ENCODE data around the gene TMEM250.

TMEM250 gene

DNA sequence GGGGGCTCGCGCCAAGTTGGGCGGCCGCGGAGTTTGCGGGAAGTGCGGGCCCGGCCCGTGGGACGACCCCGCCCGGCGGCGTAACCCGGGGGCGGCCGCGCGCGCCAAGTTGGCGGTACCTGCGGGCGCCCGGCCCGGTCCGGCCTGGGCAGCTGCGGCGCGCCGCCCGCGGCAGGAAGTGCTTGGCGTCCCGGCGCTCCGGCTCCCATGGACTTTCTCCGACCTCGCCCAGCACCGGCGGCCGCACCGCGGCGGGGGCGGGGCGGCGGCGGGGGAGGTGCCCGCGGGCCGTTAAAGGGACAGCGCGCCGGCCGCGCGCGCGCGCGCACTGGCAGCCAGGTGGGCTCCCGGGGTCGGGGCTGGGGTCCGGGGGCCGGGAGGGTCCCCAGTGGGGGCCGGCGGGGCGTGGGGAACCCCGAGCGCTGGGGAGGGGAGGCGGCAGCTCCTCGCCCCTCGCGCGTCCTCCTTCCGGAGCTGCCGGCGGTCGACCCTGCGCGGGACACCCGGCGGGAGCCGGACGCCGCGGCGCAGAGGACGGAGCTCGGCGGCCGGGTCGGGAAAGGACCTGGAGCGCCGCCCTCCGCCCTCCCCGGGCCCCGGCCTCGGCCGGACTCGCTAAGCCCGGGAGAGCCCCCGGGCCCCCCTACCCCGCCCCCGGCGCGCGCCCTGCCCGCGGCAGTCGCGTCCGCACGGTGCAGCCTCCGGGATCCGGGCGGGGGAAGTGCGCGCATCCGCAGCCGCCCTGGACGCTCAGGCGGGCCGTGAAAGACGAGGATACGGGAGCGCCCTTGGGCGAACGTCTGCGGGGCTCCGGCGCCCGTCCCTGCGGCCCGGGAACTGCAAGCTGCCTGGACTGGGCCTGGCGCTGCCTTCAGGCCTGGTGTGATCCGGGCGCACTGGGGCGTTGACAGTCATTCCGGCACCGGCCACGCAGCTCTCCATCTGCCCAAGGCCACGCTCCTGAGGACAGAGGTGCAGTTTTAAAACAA, 23.3 kb downstream of the TMEM250 start, which contains the start of gene NACC2:
Gene NACC2, minus strand, starts transcription at position 220 of the 989 bp plus-strand sequence. CDS start 44,768 bp downstream, outside the sequence.
- DNase-seq (ENCODE audit: low read depth, low spot score): no peak

DNA sequence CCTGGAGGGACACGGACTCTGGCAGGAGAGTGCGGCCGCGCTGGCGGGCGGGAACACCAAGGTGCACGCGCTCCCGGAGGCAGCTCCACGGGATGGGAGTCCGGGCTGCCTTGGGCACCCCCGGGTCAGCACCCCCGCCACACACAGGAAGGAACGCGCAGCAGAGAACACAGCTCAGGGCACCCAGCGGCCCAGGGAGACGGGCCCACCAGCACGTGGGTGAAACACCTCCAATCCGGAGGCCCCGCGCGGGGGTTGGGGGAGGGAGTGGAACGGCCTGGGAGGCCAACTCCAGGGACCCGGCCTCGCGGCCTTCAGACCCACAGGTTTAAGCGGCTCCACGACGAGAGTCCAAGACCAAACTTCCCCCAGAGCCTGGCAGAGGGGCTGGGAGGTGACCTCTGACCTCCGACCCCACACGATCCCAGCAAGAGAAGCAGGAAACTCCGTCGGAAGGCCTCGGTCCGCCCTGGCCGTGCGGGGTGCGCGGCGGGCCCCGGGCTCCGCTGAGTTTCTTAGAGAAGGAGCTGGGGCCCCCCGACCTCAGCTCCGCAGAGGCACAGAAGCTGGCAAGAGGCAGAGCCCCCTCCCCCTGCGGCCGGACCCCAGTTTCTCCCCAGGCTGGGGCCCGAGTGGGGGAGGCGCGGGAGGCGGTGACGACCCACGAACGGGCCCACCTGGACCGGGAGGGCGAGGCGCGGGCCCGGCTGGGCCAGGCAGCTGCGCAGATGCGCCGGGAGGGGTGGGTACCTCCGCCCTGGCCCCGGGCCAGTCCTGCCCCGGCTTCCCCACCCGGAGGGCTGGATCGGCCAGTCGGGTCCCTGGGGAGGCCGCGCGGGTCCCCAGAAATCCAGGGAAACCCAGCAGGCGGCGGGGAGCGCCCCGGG, 24.4 kb downstream of the TMEM250 start:
- no peak for DNase-seq (ENCODE audit: low read depth, low spot score)

DNA sequence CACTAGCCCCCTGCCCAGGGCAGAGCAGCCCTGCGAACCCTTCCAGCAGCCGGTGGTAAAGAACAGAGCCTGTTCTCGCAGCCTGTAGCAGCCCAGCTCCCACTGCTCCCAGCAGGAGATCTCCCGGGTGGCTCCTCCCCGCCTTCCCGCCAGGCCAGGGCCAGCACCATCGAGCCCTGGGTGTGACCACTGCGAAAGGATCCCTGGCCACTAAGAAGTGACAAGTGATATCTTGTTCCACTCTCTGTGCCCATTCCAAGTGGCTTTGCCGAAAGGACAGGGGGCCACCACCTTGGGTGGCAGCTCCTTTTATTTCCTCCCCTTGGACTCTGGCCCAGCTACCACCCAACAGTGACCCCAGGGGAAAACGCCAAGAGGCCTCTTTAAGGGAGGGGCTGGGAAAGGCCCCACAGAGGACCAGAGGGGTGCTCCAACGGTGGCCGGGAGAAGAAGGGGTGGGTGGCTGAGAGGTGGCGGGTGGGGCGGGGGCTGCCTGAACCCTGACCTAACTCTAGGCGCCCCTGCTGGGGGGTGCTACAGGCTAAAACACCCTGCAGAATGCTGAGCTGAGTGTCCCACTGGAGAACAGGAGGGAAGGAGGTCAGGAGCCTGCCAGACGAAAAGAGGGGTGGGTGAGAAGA, 25.2 kb downstream of the TMEM250 start:
- no peak for DNase-seq (ENCODE audit: low read depth, low spot score)

DNA sequence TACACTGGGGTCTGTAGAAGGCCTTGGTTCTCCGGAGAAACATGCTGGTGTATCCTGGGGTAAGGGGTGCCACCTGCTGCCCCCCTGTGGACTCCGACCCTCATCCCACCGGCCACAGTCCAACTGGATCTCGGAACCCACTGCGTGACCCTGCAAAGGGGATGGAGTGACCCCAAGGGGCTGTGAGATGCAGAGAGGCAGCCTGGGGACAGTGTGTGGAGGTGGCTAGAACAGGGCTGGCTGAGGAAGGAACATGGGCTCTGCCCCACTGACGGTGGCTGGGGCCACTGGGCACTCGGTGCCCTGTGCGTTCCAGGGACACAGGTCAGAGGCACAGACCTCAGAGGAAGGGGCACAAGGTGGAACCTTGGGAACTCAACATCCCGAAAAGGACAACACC, 25.9 kb downstream of the TMEM250 start:
- DNase-seq (ENCODE audit: low read depth, low spot score): no peak

DNA sequence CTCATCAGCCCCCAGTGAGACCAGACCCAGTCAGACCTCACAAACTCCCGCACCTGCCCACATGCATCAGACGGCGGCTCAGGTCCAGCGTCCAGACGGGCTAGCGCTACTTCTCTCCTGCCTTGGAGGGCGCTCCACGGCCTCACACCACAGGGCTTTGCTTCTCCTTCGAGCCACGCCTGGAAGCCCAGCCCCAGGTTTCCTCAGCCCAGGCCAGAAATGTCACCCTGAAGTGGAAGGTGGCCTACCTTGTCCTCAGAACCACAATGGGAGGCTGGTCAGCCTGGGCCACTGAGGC, 26.4 kb downstream of the TMEM250 start:
- DNase-seq (ENCODE audit: low read depth, low spot score): no peak

DNA sequence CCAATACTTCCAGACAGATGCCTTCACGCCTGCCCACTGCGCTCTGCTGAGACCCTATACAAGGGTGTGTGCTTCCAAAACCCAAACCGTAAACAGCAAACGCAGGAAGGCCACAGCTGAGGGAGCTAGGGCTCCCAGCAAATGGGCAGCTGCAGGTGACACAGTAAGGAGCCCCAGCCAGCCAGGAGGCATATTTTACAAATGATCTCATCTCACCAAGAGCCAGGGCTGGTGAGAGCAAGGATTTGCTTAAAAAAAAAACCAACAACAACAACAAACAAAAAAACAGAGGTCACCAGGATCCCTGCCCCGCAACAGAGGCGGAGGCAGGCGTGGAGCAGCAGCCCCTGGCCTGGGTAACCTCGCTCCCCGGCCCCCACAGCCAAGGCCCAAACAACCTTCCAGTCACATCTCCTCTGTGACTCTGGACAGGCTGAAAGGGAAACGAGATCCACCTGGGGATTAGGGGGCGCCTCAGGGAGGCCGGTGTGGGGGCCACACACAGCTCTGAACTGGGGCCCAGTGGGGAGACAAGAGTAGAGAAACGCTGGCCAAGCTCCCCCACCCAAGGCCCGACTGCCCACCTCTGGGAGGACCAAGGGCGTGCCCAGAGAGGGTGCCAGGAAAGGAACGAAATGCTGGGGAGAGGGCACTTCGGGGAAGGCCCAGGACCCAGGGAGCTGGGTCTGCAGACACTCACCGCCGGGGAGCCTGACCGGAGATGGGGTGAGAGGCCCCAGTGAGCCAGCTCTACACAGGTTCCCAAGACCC, 26.9 kb downstream of the TMEM250 start:
- no peak for DNase-seq (ENCODE audit: low read depth, low spot score)

DNA sequence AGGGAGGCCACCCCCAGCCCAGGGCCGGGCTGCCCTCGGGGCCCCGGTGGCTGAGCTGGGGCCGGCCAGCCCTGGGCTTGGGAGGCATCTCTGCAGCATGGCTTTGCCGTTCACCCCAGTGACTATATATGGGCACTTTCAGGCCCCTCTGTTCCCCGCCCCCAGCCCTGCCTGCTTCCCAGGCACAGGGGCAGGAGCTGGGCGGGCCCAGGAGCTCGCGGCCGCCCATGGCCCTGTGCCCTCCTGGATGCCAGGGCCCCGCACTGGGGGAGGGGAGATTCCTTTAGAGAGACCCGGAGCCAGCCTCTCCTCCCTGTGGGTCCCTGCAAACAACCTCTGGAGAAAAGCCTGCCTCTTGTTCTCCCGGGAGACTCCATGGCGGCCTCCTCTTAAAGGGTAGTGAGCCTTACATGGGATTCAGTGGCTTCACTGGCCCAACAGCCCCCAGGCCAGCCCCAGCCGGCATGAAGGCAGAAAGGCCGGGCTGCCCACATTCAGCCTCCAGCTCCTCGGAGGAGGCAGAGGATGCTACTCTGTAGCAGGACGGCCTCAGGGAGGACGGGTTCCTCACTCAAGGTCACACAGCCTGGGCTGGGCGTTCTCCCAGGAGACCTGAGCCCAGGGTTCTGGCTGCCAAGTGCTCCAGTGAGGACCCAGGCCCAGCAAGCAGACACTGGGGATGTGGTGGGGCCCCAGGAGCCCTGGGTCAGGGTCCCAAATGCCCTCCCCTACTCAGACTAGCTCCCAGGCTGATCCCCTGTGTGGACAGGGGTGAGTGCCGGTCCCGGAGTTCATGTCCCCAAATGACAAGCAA, 27.7 kb downstream of the TMEM250 start:
- no peak for DNase-seq (ENCODE audit: low read depth, low spot score)

DNA sequence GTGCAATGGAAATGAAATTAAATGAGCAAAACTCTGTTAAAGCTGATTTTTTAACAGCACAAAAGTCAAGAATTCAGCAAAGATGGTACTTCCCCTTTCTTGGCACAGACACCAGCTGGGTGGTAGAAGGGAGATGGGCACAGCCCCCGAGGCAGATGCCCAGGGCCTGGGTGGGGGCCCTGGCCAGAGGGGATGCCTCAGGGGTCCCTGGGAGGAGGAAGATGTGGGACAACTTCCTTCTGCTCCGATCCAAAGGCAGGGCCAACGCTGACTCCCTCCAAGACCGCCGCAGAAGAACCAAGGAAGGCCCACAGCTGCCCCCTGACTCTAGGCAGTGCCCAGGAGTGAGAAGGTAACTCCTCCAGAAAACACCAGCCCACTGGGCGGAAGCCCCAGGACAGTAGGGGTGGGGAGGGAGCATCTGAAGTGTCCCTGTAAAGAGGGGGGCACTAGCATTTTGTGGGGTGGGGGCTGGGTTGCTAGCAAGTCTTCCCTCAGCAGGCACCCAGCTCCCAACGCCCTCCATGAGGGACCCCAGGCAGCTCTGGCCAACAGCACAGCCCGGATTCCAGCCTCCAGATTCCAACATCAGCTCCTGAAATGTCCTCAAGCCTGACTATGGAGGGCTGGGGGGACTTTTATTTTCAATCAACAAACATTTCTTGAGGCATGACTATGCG, 28.5 kb downstream of the TMEM250 start:
- no peak for DNase-seq (ENCODE audit: low read depth, low spot score)

DNA sequence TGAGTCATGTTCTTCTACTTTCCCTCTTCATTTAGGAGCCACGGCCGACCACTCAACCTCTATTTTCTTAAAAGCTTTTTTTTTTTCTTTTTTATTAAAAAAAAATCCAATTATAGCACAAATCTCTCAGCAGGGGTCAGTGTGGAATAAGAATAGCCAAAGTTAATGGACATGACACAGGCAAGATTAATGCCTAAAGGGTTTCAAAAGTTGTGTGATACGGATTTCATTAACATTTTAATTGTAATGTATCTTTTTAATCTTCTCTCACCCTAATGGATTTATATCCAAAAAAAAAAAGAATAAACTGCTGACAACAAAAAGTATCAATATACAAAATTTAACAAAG, 29.0 kb downstream of the TMEM250 start:
- DNase-seq (ENCODE audit: low read depth, low spot score): no peak

DNA sequence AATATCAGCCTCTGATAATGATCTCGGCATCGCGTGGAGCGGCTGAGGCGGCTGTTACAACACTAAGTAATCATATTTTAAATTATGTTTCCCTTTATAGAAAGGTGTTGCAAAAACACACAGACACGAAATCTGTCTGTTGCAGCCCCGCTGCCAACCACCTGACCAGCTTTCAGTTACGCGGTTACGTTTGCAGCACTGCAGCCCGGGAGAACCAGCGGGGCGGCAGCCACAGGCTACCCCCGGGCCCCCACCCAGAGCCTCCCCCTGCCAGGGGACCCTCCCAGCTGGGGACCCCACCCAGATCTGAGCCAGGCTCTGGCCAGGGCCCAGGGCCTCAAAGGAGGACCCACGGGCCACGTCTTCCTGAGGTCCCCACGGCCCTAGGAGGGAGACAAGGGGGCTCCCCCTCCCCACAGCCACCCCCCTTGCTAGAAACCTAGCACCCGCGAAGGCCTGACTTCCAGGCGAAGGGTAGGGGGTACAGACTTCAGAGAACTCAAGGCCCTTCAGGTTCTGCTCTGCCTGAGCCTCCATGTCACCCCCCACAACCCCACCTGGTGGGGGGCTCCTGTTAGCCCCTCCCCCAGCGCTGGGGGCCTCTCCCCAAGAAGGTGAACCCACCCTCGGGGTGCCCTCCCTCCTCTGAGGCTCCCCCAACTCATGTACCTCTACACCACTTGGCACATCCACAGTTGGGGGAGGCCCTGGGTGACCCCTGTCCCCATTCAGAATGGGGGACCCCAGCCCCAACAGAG, 29.6 kb downstream of the TMEM250 start:
- no peak for DNase-seq (ENCODE audit: low read depth, low spot score)

DNA sequence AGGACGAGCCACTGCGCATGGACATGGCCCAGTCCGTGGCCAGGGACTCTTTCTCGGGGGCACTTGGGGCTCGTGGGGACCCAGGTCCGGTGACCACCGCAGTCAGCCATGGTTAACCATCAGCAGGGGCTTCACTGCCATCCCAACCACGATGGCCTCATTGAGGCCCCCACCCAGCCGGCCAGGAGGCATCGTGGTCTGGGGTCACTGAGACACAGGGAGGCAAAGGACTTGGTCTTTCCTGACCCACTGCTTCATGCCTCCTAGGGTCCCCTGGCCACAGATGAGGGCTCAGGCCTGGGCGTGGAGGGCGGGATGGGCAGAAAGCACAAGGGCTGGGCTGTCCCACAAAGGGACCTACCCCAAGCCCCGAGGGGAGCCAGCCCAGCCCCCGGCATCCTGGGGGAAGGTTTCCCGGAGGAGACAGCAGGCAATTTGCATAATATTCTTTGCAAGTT, 30.2 kb downstream of the TMEM250 start:
- DNase-seq (ENCODE audit: low read depth, low spot score): no peak

DNA sequence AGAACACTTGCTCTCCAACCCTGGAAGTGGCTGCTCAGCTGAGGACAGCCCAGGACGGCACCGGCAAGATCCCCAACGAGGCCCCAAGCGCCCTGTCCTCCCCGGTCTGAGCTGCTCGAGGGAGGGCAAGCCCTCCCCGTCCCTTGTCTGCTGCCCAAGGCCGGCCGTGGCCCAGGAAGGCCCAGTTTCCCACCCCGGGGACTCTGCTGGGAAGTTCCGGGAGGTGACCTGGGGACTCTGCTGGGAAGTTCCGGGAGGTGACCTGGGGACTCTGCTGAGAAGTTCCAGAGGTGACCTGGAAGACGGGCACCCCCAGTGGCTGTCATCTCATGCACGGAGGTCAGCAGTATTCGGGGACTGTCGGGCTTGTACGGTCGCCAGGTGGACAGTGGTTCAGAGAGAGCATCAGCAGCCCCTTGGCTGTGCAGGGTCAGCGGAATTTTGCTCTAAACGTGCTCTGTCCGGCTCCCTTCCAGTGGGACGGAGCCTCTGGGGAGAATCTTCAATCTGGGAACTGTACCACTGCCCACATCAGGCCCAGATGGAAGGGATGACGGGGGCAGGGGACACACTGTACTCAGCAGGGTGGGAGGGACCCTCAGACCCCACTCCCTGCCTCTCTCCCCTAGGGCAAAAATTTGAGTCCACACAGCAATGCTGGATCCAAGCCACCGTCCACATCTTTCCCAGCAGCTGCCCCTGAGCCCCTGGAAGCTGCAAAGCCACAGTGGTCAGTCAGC, 30.8 kb downstream of the TMEM250 start:
- DNase-seq (ENCODE audit: low read depth, low spot score): no peak

DNA sequence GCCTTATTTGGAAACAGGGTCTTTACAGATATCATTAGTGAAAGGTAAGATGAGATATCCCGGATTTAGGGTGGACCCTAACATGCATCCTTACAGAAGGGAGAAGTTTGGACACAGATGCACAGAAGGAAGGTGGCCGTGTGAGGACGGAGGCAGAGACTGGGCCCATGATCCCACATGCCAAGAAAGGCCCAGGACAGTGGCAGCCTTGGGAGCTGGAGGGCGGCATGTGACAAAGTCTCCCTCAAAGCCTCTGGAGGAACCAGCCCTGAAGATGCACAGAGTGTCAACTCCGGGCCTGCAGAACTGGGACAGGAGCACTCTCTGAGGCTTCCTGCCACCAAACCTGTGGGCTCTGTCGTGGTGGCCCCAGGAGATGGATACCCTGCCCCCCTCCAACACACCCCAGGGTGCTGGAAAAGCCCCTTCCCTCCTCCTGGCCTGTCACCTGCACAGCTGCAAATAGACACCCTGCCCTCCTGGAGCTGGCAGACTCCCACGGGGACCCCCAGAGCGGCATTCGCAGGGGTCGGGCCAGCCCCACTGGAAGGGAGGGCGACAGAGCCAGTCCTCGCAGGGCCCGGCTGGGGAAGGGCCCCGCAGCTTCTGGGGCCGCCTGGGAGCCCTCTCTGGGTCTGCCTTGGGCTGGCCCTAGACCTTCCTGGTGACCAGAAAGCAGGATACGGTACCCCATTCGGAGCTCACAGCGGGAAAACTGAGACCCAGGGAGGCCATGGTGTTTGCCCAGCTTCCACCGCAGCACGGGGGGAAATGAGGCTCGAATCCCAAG, 31.5 kb downstream of the TMEM250 start:
- DNase-seq (ENCODE audit: low read depth, low spot score): no peak

DNA sequence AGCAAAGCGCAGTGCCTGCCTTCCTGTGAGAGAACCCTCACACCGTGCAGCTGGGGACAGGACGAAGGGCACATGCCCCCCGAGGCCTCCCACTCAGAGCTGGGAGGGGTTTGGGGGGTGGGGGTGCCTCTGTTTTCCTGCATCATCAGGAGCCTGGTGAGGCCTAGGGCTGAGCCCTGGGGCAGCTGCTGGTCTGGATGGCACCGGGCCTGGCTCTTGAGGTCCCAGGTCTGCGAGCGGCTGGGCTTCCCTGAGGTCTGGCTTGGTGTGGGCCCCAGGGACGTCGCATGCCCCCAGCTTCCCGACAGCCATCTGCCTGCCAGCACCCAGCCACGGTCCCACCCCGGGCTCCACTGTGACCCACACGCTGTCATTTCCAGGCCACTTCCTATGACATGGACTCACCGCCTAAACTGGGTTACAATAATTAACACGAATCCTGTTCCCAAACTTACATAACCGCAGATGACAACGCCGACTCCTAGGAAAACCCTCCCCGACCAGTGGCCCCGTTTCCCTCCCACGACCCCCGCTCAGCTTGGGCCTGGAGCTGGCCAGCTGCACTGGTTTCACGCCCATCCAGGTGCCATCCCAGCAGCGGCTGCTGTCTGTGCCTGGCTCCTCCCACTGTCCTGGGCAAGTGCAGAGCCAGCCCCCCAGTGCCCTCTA, 32.3 kb downstream of the TMEM250 start:
- no peak for DNase-seq (ENCODE audit: low read depth, low spot score)

DNA sequence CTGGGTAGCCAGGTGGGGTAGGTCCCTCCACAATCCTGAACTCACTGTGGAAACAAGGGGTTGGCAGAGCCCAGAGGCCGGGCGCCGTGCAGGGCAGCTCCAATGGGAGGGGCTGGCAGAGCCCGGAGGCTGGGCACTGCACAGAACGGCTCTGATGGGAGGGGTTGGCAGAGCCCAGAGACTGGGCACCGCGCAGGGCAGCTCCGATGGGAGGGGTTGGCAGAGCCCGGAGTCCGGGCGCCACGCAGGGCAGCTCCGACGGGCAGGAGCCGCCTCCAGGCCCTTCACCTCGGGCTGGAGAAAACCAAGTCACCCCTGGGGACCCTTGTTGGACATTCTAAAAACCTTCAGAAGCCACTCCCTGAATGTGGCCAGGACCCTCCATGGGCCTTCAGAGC, 32.9 kb downstream of the TMEM250 start:
- no peak for DNase-seq (ENCODE audit: low read depth, low spot score)

DNA sequence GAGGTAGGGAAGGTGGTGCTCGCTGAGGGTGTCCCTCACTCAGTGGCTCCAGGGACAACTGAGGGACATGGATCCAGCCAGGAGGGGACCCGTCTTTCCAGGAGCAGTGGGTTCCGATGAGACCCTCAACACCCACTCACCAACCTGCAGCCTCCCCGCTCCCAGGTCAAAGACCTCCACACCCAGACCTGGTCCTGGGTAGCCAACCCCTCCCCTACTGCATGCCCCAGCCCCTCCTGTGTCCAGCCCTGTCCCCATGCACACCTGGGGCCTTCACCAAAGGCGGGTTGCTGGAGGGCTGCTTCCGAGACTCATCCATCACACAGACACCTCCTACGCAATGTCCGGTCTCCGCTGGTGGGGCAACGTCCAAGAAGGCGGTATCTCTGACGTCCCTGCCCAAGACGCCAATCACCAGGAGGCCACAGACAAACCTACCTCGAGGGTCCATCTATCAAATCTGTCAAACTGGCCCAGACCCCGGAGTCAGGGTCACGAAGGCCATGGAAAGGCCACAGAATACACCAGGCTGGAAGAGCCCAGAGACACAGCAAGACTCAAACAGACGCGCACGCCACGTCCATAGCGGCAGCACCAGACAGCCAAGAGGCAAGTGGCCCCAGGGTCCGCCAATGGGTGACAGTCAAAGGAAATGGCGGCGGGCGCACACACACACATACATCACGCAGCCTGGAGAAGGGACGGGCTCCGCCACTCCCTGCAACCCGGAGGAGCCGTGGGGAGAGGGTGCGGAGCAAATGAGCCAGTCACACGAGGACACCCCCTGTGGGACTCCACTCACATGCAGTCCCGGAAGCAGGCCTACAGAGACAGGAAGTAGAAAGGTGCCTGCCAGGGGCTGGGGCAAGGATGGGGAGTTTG, 34.4 kb downstream of the TMEM250 start:
- no peak for DNase-seq (ENCODE audit: low read depth, low spot score)
